ENCODE data around the gene RNF144B.
"Not testable (repeated sequence)": the region's sequence is repeated elsewhere in the genome, so short reads cannot be mapped to it uniquely, and the experiment has no call there.

Gene RNF144B

GRCh38 chr6:18432180-18432579 is 45.0 kb downstream of the RNF144B start:
- H3K4me1 Mint-ChIP-seq (ENCODE audit: low read depth) = peaks cover 16% of the 10 kb centered on the region
- H3K27me3 Mint-ChIP-seq = no peaks in the 10 kb centered on the region
- peak overlapping the region; percentile 64 for H3K27ac Mint-ChIP-seq
- no peak overlapping the region for H3K4me3 Mint-ChIP-seq
- no peaks in the 10 kb centered on the region for H3K9me3 Mint-ChIP-seq
- peaks cover 26% of the 10 kb centered on the region for H3K36me3 Mint-ChIP-seq (ENCODE audit: low read depth)

- no peaks in the 10 kb centered on the region for H3K27me3 Mint-ChIP-seq
- peaks cover 26% of the 10 kb centered on the region for H3K36me3 Mint-ChIP-seq (ENCODE audit: low read depth)
- peak overlapping the region; percentile 64 for H3K27ac Mint-ChIP-seq
- H3K4me3 Mint-ChIP-seq = no peak overlapping the region
- no peaks in the 10 kb centered on the region for H3K9me3 Mint-ChIP-seq
- H3K4me1 Mint-ChIP-seq (ENCODE audit: low read depth) = peaks cover 14% of the 10 kb centered on the region
Measured at GRCh38 chr6:18432619-18433018, 45.5 kb downstream of the RNF144B start.

DNA sequence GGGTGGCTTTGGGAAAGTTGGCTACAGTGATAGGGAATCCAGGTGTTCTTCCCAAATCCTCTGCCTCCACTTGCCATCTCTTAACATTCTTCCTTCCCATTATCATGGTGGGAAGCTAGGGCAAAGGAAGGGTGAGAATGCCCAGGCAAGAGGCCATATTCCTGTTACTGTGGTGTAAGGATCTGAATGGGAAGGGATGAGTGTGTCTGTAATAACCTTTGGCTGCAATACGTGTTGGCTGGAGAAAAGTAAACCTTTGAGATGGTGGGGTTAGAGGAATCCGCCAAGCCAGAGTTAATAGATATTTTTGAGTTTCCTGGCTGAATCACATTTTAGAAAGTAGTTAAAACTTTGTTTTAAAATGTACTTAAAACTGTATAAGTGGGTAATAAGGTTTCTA is 45.9 kb downstream of the RNF144B start:
- peaks cover 14% of the 10 kb centered on the region for H3K4me1 Mint-ChIP-seq (ENCODE audit: low read depth)
- no peaks in the 10 kb centered on the region for H3K9me3 Mint-ChIP-seq
- H3K4me3 Mint-ChIP-seq = no peak overlapping the region
- no peaks in the 10 kb centered on the region for H3K27me3 Mint-ChIP-seq
- peaks cover 21% of the 10 kb centered on the region for H3K36me3 Mint-ChIP-seq (ENCODE audit: low read depth)
- H3K27ac Mint-ChIP-seq = no peak overlapping the region

- Mint-ChIP-seq H3K36me3 (ENCODE audit: low read depth) (peaks cover 15% of the 10 kb centered on the region), H3K27ac (no peak overlapping the region), H3K4me3 (no peak overlapping the region), H3K9me3 (no peaks in the 10 kb centered on the region), H3K4me1 (ENCODE audit: low read depth) (peaks cover 26% of the 10 kb centered on the region), H3K27me3 (no peaks in the 10 kb centered on the region)
Measured at GRCh38 chr6:18436341-18436740, 49.2 kb downstream of the RNF144B start.

DNA sequence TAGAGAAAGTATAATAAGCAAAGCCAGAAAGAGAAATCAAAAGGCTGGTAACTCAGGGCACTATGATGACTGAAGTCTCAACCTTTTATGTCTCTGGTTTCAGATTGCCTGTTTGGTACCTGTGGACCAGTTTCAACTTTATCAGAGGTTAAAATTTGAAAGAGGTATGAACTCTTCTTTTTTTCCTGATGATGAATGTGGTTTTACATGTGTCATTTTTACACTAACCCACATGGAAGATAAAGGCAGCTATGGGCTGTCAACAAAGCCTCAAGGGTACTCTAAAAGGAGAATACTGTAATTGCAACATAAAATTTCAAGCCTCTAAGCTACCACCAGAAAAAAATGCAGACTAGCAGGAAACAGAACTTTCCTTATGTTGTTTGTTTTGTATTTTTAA is 52.4 kb downstream of the RNF144B start:
- Mint-ChIP-seq H3K36me3 (ENCODE audit: low read depth) (peaks cover 11% of the 10 kb centered on the region), H3K27me3 (no peaks in the 10 kb centered on the region), H3K27ac (no peak overlapping the region), H3K4me1 (ENCODE audit: low read depth) (peaks cover 13% of the 10 kb centered on the region), H3K4me3 (no peak overlapping the region), H3K9me3 (no peaks in the 10 kb centered on the region)

DNA sequence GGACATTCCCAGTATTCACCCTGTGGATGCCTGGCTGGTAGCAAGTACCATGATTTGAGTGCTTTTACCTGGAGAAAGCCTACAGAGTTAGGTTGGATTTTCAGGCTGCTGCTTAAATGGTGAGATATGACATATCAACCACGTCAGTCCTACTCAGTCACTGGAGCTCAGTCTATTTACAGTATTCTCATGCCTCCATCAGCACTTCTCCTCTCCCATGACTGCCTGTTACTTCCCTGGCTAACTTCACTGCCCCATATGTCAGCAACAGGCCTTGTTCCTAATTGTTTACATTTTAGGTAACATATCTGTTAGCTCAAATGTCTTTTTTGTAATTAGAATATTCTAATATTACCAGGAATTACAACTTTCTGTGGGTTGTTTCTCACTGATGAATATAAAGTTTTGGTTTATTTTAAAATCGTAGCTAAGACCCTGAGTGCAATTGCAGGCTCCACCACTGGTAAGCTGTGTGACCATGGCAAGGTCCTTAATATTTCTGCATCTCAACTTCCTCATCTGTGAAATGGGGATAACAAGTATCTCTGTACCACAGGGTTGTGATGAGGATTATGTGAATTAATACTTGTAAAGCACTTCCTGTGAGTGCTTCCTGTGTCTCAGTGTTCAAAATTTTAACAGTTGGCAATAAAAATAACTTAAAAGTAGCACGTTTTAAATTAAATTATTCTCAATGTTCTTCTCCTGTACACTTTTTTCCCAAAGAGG is 54.3 kb downstream of the RNF144B start:
- no peak overlapping the region for H3K27ac Mint-ChIP-seq

GRCh38 chr6:18444111-18444510 is 57.0 kb downstream of the RNF144B start:
- H3K36me3 Mint-ChIP-seq (ENCODE audit: low read depth) = peaks cover 5% of the 10 kb centered on the region
- H3K9me3 Mint-ChIP-seq = no peaks in the 10 kb centered on the region
- H3K27ac Mint-ChIP-seq = no peak overlapping the region
- H3K4me1 Mint-ChIP-seq (ENCODE audit: low read depth) = peaks cover 12% of the 10 kb centered on the region
- no peak overlapping the region for H3K4me3 Mint-ChIP-seq
- no peaks in the 10 kb centered on the region for H3K27me3 Mint-ChIP-seq

More for the DNA sequence above, 54.3 kb downstream of the RNF144B start:
- no peaks in the 10 kb centered on the region for H3K9me3 Mint-ChIP-seq
- no peak overlapping the region for H3K4me3 Mint-ChIP-seq
- H3K36me3 Mint-ChIP-seq (ENCODE audit: low read depth) = peaks cover 5% of the 10 kb centered on the region
- peaks cover 13% of the 10 kb centered on the region for H3K4me1 Mint-ChIP-seq (ENCODE audit: low read depth)
- no peaks in the 10 kb centered on the region for H3K27me3 Mint-ChIP-seq

GRCh38 chr6:18445228-18445627 is 58.1 kb downstream of the RNF144B start:
- peaks cover 4% of the 10 kb centered on the region for H3K4me1 Mint-ChIP-seq (ENCODE audit: low read depth)
- no peak overlapping the region for H3K4me3 Mint-ChIP-seq
- H3K27ac Mint-ChIP-seq = no peak overlapping the region
- peaks cover 5% of the 10 kb centered on the region for H3K36me3 Mint-ChIP-seq (ENCODE audit: low read depth)
- no peaks in the 10 kb centered on the region for H3K27me3 Mint-ChIP-seq
- no peaks in the 10 kb centered on the region for H3K9me3 Mint-ChIP-seq

GRCh38 chr6:18446771-18447170 is 59.6 kb downstream of the RNF144B start:
- no peak overlapping the region for H3K4me3 Mint-ChIP-seq
- no peaks in the 10 kb centered on the region for H3K9me3 Mint-ChIP-seq
- no peaks in the 10 kb centered on the region for H3K4me1 Mint-ChIP-seq (ENCODE audit: low read depth)
- H3K36me3 Mint-ChIP-seq (ENCODE audit: low read depth) = peaks cover 5% of the 10 kb centered on the region
- no peak overlapping the region for H3K27ac Mint-ChIP-seq
- no peaks in the 10 kb centered on the region for H3K27me3 Mint-ChIP-seq

DNA sequence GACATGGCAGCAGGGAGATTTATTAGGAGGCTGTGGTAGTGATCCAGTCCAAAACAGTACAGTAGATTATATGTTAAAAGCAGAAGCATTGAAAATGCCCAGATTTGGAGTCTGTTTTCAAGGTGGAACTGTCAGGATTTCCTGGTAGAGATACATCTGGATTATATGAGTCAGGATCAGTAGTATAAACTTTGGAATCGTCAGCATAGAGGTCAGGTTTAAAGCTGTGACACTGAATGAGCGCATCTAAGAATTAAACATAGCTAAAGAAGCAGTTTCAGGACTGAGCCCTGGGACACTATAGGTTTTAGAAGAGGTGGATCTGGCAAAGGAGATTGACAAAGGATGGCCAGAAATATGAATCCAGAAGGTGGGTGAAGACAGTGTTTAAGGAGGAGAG is 60.4 kb downstream of the RNF144B start:
- Mint-ChIP-seq H3K36me3 (ENCODE audit: low read depth) (peaks cover 3% of the 10 kb centered on the region), H3K27ac (no peak overlapping the region), H3K9me3 (no peaks in the 10 kb centered on the region), H3K4me1 (ENCODE audit: low read depth) (no peaks in the 10 kb centered on the region), H3K27me3 (no peaks in the 10 kb centered on the region), H3K4me3 (no peak overlapping the region)

- Mint-ChIP-seq H3K4me1 (ENCODE audit: low read depth) (no peaks in the 10 kb centered on the region), H3K4me3 (no peak overlapping the region), H3K27ac (no peak overlapping the region), H3K36me3 (ENCODE audit: low read depth) (no peaks in the 10 kb centered on the region), H3K9me3 (no peaks in the 10 kb centered on the region), H3K27me3 (no peaks in the 10 kb centered on the region)
Measured at GRCh38 chr6:18451756-18452155, 64.6 kb downstream of the RNF144B start.

DNA sequence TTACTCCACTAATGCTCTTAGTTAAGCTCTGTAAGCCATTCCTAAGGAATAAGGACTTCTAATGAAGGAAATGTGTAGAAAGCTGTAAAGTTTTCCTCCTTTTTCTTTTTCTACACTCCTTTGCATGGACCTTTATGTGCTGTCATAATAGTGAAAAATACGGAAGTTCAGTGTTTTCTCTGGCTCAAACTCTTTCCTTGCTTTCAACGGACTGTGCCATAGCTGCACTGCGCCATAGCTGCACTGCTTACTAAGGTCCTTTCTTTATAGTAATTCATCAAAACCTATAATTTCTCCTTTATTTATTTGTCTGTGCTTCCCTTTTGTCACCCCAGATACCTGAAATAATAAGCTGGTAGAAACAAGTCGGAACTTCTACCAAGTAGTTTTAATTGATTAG is 67.3 kb downstream of the RNF144B start:
- H3K4me3 Mint-ChIP-seq = no peak overlapping the region

DNA sequence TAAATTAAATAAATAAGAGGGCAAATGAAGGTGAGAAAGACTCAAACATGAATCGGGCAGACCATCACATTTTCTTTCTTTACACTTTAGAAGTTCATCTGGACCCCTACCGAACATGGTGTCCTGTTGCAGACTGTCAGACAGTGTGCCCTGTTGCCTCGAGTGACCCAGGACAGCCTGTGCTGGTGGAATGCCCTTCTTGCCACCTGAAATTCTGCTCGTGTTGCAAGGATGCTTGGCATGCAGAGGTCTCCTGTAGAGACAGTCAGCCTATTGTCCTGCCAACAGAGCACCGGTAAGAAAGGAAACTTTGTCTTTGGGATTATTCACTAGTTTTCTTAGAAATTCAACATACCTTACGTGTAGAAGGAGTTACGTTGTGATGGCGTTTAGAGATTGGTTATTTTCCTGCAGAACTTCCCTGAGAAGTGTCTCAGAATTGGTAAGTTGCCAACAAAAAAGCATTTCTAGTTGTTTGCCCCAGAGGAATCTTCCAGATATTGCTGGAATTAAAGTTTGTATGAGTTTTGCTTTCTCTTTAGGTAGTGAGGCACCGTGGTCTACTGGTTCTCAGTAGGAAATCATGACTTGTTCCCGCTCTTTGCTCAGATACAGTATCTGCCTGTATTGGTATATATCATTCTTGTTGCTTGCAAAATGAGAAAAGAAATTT is 70.1 kb downstream of the RNF144B start:
- peaks cover 43% of the 10 kb centered on the region for H3K36me3 Mint-ChIP-seq (ENCODE audit: low read depth)

More for the DNA sequence above, 67.3 kb downstream of the RNF144B start:
- H3K27ac Mint-ChIP-seq = no peak overlapping the region
- H3K9me3 Mint-ChIP-seq = no peaks in the 10 kb centered on the region
- H3K27me3 Mint-ChIP-seq = no peaks in the 10 kb centered on the region
- peaks cover 6% of the 10 kb centered on the region for H3K4me1 Mint-ChIP-seq (ENCODE audit: low read depth)
- H3K36me3 Mint-ChIP-seq (ENCODE audit: low read depth) = peaks cover 16% of the 10 kb centered on the region

DNA sequence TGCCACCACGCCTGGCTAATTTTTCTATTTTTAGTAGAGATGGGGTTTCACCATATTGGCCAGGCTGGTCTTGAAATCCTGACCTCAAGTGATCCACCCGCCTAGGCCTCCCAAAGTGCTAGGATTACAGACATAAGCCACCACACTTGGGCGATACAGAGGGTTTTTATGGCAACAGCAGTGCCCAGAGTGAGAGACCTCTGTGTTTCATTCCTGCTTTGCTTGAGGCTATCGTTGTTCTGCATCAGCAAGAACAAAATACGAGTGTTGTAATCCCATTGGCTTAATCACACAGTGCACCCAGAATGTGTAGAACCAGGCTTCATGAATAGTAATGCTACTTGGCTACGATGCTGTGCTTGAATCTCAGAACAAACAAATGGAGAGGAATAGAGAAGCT is 70.9 kb downstream of the RNF144B start:
- H3K9me3 Mint-ChIP-seq; H3K4me1 Mint-ChIP-seq (ENCODE audit: low read depth); H3K4me3 Mint-ChIP-seq; H3K27me3 Mint-ChIP-seq; H3K27ac Mint-ChIP-seq: not testable (repeated sequence)
- peaks cover 51% of the 10 kb centered on the region for H3K36me3 Mint-ChIP-seq (ENCODE audit: low read depth)

More for the DNA sequence above, 70.1 kb downstream of the RNF144B start:
- Mint-ChIP-seq H3K4me1 (ENCODE audit: low read depth) (peaks cover 6% of the 10 kb centered on the region), H3K4me3 (no peak overlapping the region), H3K27me3 (no peaks in the 10 kb centered on the region), H3K27ac (no peak overlapping the region), H3K9me3 (no peaks in the 10 kb centered on the region)

GRCh38 chr6:18463429-18463828 is 76.3 kb downstream of the RNF144B start:
- H3K9me3 Mint-ChIP-seq = peaks cover 5% of the 10 kb centered on the region
- no peaks in the 10 kb centered on the region for H3K27me3 Mint-ChIP-seq
- H3K36me3 Mint-ChIP-seq (ENCODE audit: low read depth) = peaks cover 70% of the 10 kb centered on the region
- no peak overlapping the region for H3K27ac Mint-ChIP-seq
- no peak overlapping the region for H3K4me3 Mint-ChIP-seq
- H3K4me1 Mint-ChIP-seq (ENCODE audit: low read depth) = no peaks in the 10 kb centered on the region

DNA sequence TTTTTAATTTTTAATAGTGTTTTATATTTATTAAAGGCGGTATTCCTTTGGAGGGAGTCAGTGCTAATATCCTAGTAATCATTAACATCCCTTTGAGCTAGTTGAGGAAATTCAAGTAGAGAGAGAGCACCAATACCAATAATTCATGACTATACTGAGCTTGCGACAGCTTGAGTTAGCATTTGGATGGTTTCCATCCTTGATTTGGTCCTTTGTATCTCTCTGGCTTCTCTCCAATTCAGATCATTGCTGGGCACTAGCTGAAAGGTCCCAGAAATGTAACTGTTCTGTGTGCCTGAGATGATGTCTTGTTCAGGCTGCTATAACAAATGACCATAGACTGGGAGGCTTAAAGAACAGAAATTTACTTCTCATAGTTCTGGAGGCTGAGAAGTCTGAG is 77.0 kb downstream of the RNF144B start:
- H3K36me3 Mint-ChIP-seq (ENCODE audit: low read depth) = peaks cover 64% of the 10 kb centered on the region

More for the DNA sequence above, 77.0 kb downstream of the RNF144B start:
- Mint-ChIP-seq H3K27ac (no peak overlapping the region), H3K27me3 (no peaks in the 10 kb centered on the region), H3K4me1 (ENCODE audit: low read depth) (no peaks in the 10 kb centered on the region), H3K4me3 (no peak overlapping the region), H3K9me3 (peaks cover 5% of the 10 kb centered on the region)
